Prostate gland (tissue), 2 donors: ENCODE data around the gene SLC24A3. TPM values are rescaled to one million over a fixed set of nuclear protein-coding genes. Genes with fewer than 3 reads are reported as not detected.

Experiments
- DNase-seq: peaks from one replicate; pipeline ENCODE4 v3.0.0-alpha.2; 2019; ENCODE audit warnings: low spot score
- H3K27ac ChIP-seq, 2 donors: fragments of 200-600 bp; sonication (generic); 2 replicates each; pipeline ENCODE4 v1.5.1; 2017 to 2019
- H3K27me3 ChIP-seq: fragments of 200-600 bp; sonication (generic); replicated peaks from 2 replicates; pipeline ENCODE4 v1.5.1; 2019; ENCODE audit not compliant: insufficient read depth
- H3K36me3 ChIP-seq, 2 donors: fragments of 200-600 bp; sonication (generic); 1 replicate in 1 of 2; 2 replicates in 1 of 2; pipeline versions ENCODE4 v1.5.1 to v1.8.1; 2017 to 2019
- H3K4me1 ChIP-seq: fragments of 200-600 bp; sonication (generic); replicated peaks from 2 replicates; pipeline ENCODE4 v1.5.1; 2019
- H3K4me3 ChIP-seq, 2 donors: fragments of 200-600 bp; sonication (generic); 2 replicates each; pipeline ENCODE4 v1.5.1; 2017 to 2019
- H3K9me3 ChIP-seq: fragments of 200-600 bp; sonication (generic); 2 replicates; pipeline ENCODE4 v1.5.1; 2017
- POLR2A ChIP-seq: fragments of 450-650 bp; IDR thresholded peaks from one replicate; pipeline ENCODE4 v1.6.1; 2016; ENCODE audit warnings: antibody characterized with exemption, mild to moderate bottlenecking
- POLR2AphosphoS5 ChIP-seq: sonication (generic); formaldehyde crosslinking; IDR thresholded peaks from one replicate; pipeline ENCODE4 v1.6.1; 2017; ENCODE audit warnings: antibody characterized with exemption
- whole genome bisulfite sequencing: methylation state at CpG from one replicate; pipeline ENCODE4 v1.1.5; 2018; 5-methylcytosine and 5-hydroxymethylcytosine counted together
- intact Hi-C: fragments of 100-400 bp; cut with DNase I; formaldehyde crosslinking; loops from one replicate; pipeline ENCODE4 v1.14.2; 2022
- total RNA-seq, 2 donors: library from RNA; depleted of rRNA; stranded (reverse); fragments of >200 nt; gene quantifications; one replicate each; pipeline ENCODE4 v1.1.0, GENCODE V29; 2016
- TF ChIP-seq, protein P1 (sequence below), 4 experiments: fragments of 200-600 bp in 2 of 4; fragments of 450-650 bp in 2 of 4; sonication (generic) in 2 of 4; IDR thresholded peaks; 1 replicate in 3 of 4; 2 replicates in 1 of 4; pipeline ENCODE4 v1.5.1; 2016 to 2019; ENCODE audit warnings: antibody characterized with exemption in 4 of 4, mild to moderate bottlenecking in 2 of 4, moderate library complexity in 2 of 4

The SLC24A3 gene
- total RNA-seq, 2 donors from 2014 or later = 4.6 to 8.0 TPM

DNA sequence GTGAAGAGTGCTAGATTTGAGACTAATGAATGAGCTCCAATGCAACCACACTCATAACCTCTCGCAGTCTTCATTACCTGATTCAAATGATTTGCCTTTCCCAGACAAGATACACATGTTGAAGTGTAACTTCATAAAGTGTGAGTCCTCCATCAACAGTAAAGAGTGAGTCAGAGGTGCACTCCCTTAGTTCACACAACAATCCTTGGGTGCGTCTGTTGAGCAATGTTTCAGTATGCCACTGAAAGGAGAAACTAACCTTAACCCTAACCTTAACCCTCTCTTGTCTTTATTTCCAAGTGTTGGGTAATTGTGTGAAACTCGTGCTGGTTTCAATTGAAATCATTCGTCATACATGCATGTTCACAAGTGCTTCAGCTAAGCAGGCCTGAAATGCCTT lies 524.6 kb downstream of the SLC24A3 start:
- Histone ChIP-seq H3K9me3 (no peaks in the 10 kb centered on the region), H3K27ac (no peak overlapping the region), H3K36me3 (no peaks in the 10 kb centered on the region), H3K4me1 (no peaks in the 10 kb centered on the region), H3K27me3 (no peaks in the 10 kb centered on the region), H3K4me3 (no peak overlapping the region)
- TF ChIP-seq POLR2AphosphoS5 = no peak
- no peak for TF ChIP-seq POLR2A
- TF ChIP-seq, protein P1, sequence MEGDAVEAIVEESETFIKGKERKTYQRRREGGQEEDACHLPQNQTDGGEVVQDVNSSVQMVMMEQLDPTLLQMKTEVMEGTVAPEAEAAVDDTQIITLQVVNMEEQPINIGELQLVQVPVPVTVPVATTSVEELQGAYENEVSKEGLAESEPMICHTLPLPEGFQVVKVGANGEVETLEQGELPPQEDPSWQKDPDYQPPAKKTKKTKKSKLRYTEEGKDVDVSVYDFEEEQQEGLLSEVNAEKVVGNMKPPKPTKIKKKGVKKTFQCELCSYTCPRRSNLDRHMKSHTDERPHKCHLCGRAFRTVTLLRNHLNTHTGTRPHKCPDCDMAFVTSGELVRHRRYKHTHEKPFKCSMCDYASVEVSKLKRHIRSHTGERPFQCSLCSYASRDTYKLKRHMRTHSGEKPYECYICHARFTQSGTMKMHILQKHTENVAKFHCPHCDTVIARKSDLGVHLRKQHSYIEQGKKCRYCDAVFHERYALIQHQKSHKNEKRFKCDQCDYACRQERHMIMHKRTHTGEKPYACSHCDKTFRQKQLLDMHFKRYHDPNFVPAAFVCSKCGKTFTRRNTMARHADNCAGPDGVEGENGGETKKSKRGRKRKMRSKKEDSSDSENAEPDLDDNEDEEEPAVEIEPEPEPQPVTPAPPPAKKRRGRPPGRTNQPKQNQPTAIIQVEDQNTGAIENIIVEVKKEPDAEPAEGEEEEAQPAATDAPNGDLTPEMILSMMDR (IDR thresholded peaks at IDR 0.05) = no peak
- intact Hi-C loops = no loop called here
- 69% methylated on average over 4 of the region's 4 CpGs for WGBS
- DNase-seq = no peak

DNA sequence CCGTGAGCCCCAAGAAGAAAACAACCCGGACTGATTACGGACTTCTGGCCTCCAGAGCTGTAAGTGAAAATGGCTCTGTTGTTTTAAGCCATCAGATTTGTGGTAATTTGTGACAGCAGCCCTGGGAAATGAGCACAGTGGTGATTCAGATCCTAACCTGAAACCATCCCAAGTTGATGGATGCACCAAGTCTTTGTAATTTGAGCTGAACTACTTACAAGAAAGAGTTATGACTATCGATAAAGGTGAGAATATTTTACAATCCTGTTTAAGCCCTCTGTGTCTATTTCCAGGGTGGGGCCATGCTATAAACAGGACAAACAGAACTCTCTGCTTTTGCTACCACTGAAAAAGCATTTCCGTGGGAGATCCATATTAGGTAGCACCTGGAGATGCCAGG lies 526.5 kb downstream of the SLC24A3 start:
- no peak for TF ChIP-seq POLR2A
- WGBS = 84% methylated on average over 5 of the region's 5 CpGs
- intact Hi-C loops = no loop called here
- Histone ChIP-seq H3K9me3 (no peaks in the 10 kb centered on the region), H3K27ac (no peak overlapping the region), H3K27me3 (no peaks in the 10 kb centered on the region), H3K4me1 (no peaks in the 10 kb centered on the region), H3K4me3 (no peak overlapping the region), H3K36me3 (no peaks in the 10 kb centered on the region)
- no peak for DNase-seq

DNA sequence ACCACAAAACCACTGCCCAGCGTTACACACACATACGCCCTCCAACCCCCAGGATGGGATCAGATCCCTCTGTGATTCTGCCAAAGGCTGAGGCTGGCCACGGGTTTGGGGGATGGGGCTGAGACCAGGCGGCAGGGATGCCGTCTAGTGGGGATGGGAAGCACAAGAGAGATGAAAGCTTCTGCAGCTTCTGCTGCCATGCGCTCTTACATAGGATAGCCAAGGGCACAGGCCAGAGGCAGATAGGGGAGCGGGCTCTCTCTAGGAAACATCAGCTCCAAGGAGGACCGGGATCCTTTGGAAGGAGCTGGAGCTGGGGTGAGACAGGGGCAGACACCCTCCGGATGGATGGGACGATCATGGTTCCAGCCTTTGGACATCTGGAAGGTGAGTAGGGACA lies 526.9 kb downstream of the SLC24A3 start:
- Histone ChIP-seq H3K27ac (no peak overlapping the region), H3K36me3 (no peaks in the 10 kb centered on the region), H3K9me3 (no peaks in the 10 kb centered on the region), H3K4me3 (no peak overlapping the region), H3K4me1 (no peaks in the 10 kb centered on the region), H3K27me3 (no peaks in the 10 kb centered on the region)
- WGBS = 92% methylated on average over 10 of the region's 10 CpGs
- DNase-seq = no peak
- TF ChIP-seq POLR2A (no peak), POLR2AphosphoS5 (no peak)
- TF ChIP-seq, protein P1 (IDR thresholded peaks at IDR 0.05) = no peak
- intact Hi-C loops = no loop called here

DNA sequence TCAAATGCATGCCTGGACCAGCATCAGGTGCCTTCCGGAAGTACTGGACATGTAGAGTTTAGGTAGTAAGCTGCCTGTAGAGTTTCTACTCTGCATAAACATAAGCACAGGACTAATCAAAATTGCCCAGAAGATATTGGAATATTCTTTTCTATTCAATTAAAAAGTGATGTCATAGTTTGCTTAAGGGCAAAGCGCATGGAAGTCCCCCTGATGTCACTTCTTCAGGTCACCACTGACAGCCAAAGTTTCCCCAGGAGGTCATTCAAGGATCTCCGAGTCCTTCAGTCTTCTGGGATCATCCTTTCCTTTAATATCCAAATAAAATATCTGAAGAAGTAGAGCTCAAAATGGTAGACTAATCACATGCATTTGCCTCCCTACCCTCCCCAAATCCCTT lies 528.1 kb downstream of the SLC24A3 start:
- no peak for DNase-seq
- intact Hi-C loops = no loop called here
- no peaks in the 10 kb centered on the region for H3K27me3 ChIP-seq

DNA sequence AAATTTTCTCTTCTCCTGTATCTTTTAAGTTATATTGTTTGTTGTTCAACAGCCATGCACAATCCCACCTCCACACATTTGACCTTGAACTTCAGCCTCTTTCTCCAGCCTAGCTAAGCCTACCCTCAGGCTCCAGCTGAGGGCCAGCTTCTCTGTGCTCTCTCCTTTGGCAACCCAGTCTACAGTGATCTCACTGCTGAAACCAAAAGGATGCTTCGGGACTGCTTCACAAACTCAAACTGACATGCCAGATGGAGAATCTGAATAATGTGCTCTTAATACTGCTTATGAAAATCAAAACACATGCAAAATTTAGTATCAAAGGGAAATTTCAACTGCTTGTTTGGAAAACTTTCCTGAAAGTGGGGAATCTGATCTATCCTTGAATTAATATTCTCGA lies 529.5 kb downstream of the SLC24A3 start:
- H3K4me3 ChIP-seq = no peak overlapping the region
- H3K4me1 ChIP-seq = no peaks in the 10 kb centered on the region
- H3K9me3 ChIP-seq = no peaks in the 10 kb centered on the region
- no peaks in the 10 kb centered on the region for H3K36me3 ChIP-seq
- no peak overlapping the region for H3K27ac ChIP-seq
- 91% methylated on average over 2 of the region's 2 CpGs for WGBS
- no peaks in the 10 kb centered on the region for H3K27me3 ChIP-seq
- no peak for TF ChIP-seq POLR2A
- TF ChIP-seq, protein P1 (IDR thresholded peaks at IDR 0.05) = no peak
- no peak for TF ChIP-seq POLR2AphosphoS5
- DNase-seq = no peak
- intact Hi-C loops = no loop called here

More for the DNA sequence above, 528.1 kb downstream of the SLC24A3 start:
- no peaks in the 10 kb centered on the region for H3K36me3 ChIP-seq
- no peak overlapping the region for H3K27ac ChIP-seq
- H3K4me1 ChIP-seq = no peaks in the 10 kb centered on the region
- H3K9me3 ChIP-seq = no peaks in the 10 kb centered on the region
- WGBS = 80% methylated on average over 3 of the region's 3 CpGs
- TF ChIP-seq, protein P1 (IDR thresholded peaks at IDR 0.05) = no peak
- no peak for TF ChIP-seq POLR2A
- no peak for TF ChIP-seq POLR2AphosphoS5
- no peak overlapping the region for H3K4me3 ChIP-seq
